Islet of Langerhans (tissue), 1 donor: ENCODE data around the gene TPCN2.

Experiments
- FAIRE-seq: peaks from one replicate; lab custom pipeline; 2011; peaks lifted over from hg19 to GRCh38; lab: Jason Lieb, UNC

Gene TPCN2

GRCh38 chr11:69039501-69039900 is 9.2 kb upstream of the TPCN2 start:
- FAIRE-seq, result no peak

DNA sequence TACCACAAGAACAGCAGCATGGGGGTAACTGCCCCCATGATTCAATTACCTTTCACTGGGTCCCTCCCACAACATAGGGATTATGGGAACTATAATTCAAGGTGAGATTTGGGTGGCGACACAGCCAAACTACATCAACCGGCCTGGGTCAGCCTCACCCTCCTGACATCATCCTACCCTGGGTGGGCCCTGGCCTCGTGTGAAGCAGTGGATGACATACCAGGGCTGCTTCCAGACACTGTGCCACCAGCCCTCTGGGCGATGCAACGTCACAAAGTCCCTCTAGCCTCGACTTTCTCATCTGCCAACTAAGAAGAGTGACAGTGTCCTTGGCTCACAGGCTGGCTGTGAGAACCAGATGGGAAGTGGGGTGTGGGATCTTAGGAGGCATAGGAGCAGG is 8.7 kb upstream of the TPCN2 start:
- no peak for FAIRE-seq

DNA sequence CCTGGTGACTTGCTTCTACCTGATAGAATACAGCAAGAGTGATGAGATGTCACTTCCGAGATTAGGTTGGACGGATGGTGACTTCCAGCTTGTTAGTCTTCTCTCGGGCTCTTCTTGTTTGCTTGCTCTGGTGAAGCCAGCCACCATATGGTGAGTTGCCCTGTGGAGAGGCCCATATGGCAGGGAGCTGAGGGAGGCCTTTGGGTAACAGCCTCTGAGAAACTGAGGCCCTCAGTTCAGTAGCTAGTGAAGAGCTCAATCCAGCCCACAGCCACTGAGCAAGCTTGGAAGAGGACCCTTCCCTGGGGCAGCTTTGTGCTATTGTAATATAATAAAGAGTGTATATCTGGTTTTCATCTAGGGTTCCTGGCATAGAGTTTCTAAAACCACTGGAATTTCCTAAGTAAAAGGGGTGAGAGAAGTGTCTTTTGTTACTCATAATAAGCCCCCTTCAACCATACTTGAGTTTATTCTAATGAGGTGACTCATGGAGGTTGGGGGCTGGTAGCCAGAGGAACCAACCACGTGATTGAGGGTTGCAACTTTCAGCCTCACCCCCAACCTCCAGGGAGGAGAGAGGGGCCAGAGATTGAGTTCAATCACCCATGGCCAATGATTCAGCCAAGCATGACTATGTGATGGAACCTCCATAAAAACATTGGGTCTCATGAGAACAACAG is 8.0 kb upstream of the TPCN2 start:
- FAIRE-seq, result no peak

DNA sequence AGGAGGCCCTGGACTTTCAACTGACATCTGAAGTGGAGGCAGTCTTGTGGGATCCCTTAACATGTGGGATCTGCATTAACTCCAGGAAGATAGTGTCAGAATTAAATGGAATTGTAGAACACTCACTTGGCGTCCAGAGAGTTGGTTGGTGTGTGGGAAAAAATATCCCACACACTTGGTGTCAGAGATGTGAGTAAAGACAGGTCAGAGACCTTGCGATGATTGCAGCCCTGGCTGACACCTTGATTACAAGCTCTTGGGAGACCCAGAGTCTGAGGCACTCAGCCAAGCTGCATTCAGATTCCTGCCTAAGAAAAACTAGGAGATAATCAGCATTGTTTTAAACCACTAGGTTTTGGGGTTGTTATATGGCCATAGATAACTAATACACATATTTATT is 7.2 kb upstream of the TPCN2 start:
- FAIRE-seq, result no peak

GRCh38 chr11:69044111-69045013 is 4.4 kb upstream of the TPCN2 start:
- no peak for FAIRE-seq

- FAIRE-seq, result no peak
Measured at GRCh38 chr11:69048031-69048693, 570 bp upstream of the TPCN2 start.

DNA sequence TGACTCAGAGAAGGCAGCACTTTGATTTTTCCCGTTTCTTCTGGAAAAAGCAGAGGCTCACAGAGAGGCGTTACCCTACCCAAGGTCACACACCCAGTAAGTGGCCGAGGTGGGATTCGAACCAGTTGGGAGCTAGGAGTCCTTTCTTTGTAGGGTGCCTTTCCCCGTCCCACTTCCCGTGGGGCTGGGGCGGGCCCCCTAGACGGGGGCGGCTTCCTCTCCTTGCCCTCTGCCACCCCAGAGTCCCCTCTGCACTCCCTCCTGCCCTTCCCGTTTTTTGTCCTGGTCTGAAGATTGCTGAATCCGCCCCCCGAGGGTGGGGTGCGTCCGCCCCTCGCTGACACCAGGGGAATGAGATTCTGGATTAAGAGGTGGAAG is 747 bp downstream of the TPCN2 start:
- no peak for FAIRE-seq

GRCh38 chr11:69050592-69051380 is 2.1 kb downstream of the TPCN2 start:
- no peak for FAIRE-seq

- FAIRE-seq, result no peak
Measured at GRCh38 chr11:69051381-69052342, 2.9 kb downstream of the TPCN2 start.

- FAIRE-seq, result no peak
Measured at GRCh38 chr11:69052343-69053168, 3.8 kb downstream of the TPCN2 start.

- no peak for FAIRE-seq
Measured at GRCh38 chr11:69053169-69053477, 4.4 kb downstream of the TPCN2 start.

DNA sequence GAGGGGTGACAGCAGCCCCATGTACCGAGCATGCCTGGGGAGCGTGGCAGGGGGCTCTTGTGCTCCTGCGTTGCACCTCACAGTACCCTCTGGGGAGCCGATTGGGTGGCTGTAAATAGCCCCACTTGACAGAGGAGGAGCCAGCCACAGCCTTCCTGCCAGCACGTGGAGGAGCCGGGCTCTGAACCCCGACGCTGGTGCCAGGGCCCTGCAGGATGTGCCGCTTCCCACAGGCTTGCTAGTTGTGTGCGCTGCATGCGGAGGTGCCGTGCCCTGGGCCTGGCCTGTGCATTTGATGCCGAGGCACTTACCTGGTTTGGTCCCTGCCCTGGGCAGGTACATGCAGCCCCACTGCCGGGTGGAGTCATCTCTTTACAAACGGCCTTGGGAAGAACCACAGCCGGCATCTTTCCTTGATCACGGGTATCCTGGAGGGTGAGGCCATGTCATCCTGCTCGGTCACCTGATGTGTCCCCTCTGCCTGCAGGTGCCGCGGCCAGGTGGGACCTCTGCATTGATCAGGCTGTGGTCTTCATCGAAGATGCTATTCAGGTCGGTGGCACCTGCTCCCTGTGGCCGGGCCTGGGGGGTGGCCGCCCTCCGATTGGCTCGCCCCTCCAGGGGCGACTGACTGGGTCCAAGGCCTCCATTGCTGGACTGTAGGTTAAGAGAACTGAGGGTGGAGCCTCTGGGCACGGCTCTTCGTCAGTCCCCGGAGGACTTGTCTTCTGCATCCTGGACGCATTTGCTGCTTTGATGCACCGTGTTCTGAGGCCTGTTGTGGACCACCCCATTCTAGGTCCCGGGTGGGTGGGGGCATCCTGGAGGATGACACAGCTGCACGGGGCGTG is 5.0 kb downstream of the TPCN2 start:
- FAIRE-seq, result no peak

DNA sequence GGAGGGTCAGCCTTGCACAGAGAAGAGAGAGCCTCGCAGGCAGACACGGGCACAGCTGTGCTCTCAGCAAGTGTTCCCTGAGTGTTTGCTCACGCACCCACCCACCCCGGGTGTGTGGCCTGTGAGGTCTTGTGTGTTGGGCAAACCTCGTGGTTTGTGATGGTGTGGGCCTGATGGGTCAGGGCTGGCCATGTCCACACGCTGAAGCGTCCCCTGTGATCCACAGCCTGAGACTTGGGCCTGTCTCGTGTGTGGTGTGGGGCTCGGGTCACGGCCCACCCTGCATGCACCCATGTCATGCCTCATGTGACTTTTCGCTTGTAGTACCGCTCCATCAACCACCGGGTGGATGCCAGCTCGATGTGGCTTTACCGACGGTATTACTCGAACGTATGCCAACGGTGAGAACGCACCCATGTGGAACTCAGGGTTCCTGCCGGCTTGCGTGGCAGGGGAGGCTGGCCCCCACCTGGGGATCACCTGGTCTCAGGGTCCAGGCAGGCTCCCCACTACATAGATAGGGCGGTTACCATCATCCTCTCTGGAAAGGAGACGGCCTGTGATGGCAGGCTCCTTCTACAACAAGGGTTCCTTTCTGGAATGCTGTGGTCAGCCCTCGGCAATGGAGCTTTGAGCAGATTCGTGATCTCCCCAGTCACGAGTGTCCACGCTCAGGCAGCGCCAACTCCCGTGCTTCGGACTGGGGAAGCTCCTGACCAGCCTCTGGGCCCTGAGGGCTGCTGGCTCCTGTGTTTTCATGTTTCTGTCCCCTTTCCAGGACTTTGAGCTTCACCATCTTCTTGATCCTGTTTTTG is 5.9 kb downstream of the TPCN2 start:
- FAIRE-seq, result no peak

- FAIRE-seq, result no peak
Measured at GRCh38 chr11:69055212-69055586, 6.5 kb downstream of the TPCN2 start.

DNA sequence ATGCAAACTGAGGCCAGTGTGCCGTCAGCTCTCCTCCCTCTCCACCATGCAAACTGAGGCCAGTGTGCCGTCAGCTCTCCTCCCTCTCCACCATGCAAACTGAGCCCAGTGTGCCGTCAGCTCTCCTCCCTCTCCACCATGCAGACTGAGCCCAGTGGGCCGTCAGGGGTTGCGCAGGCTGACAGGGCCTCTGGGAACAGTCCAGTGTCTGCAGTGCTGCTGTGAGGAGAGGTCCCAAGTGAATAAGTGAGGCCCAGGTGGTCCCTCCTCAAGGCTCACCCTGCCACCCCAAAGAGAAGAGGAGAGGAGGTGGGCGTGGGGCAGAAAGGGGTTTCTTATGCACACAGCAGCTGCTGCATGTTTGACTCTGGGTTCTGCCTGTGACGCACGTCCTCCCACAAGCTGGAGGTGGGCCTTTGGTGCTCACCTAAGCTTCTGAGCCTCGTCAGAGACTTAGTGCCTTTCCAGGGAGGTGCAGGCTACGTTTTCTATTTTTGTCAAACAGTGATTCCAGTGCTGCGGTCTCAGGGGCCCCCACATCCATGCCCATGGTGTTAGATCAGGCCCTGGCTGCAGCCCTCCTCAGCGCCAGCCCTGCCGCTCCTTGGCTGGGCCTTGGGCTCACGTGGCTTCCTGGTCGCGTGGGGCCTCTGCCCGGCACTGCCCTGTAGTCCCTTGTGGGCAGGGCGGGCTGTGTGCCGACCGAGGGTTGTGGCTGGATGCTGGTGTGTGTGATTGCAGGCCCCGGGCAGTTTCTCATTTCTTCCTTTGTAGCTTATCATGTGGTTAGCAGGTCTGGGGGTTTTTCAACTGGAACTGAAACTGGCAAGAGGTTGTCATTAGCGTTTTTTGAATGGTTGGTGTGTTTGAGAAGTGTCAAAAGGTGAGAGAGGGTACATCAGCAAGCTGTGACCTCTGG is 7.1 kb downstream of the TPCN2 start:
- FAIRE-seq, result no peak

DNA sequence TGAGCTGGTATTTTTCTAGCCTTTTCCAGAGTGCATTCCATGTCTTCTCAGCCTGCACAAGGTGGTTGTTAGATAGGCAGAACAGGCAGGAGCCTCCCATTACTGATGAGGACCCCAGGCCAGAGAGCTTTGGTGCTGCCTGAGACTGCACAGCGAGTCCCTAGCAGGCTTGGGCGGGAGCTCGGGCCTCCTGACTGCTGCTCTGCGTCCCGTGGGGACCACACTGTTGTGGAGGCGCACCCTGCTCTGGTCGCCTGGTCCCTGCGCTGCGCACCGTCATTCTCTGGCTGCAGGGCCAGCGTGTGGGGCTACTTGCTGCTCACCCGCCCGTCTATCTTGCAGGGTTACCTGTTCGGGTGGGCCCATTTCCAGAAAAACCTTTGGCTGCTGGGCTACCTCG is 8.5 kb downstream of the TPCN2 start:
- no peak for FAIRE-seq

DNA sequence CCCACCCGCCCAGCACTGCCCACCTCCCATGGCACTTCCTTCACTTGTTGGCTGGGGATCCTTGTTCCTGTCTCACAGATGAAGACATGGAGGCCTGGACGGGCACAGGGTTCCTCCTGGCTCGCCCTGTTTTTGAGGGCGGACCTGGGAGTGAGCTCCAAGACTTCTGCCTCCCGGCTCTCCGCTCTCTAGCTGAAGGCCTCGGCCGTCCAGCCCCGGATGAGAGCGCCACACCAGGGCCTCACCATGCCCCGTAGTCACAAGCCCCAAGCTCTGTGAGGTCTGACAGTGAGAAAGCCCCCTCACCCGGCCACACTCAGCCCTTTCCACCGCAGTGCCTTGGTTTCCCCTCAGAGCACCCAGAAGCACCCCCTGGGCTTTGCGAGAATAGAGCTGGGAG is 9.1 kb downstream of the TPCN2 start:
- no peak for FAIRE-seq
